ENCODE data around the gene MCM10.

The MCM10 gene

DNA sequence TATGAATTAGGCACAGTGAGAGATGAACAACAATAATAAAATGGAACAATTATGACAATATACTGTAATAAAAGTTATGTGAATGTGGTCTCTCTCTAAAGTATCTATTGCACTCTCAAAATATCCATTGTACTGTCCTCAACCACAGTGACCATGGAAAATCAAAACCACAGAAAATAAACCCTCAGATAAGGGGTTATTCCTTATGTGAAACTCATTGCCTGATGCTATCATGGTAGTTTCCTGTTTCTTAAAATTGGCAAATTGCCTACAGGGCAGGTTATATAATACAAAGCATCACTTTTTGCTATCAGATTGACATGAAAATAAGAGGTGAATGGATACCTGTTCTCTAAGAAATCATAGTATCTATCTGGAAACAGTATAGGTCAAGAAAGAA lies 3.8 kb downstream of the MCM10 start:
- no peak for DNase-seq (ENCODE audit: low read depth)

DNA sequence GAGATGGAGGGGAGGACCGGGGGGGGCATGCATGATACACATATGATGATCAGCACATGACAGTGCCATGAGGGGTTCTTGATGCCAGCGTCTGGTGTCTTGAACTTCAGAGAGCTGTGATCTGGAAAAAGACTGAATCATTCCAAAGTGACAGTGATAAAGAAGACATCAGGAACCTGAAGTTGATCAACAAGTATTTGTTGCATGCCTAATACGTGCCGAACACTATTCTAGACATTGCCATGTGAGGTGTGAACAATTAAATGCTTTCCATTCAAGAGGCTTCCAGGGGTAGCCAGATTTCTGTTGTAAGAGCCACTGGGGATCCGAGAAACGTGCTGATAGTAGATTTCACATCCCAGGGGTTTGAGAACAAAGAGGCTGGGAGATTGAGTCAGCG lies 6.2 kb downstream of the MCM10 start:
- DNase-seq (ENCODE audit: low read depth), result no peak

GRCh38 chr10:13168781-13169180 lies 7.4 kb downstream of the MCM10 start:
- DNase-seq (ENCODE audit: low read depth), result no peak

DNA sequence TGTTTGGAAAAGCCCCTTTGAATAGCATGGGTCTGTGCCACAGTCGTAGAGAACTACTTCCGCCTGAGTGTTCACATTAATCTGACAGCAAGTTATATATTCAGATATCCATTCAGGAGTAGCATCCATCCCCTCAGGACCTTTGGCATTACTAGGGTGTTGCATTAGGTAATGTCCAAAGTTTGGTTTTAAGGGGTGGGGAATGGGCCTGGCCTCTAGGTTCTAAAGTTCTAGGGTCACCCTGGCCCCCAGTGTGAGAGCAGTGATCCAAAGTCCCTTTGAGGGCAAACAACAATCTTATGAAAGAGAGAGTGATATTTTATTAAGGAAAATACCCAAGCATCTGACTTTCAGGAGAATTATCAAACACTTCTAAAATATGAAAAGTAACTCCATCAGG lies 12.3 kb downstream of the MCM10 start:
- DNase-seq (ENCODE audit: low read depth), result no peak

DNA sequence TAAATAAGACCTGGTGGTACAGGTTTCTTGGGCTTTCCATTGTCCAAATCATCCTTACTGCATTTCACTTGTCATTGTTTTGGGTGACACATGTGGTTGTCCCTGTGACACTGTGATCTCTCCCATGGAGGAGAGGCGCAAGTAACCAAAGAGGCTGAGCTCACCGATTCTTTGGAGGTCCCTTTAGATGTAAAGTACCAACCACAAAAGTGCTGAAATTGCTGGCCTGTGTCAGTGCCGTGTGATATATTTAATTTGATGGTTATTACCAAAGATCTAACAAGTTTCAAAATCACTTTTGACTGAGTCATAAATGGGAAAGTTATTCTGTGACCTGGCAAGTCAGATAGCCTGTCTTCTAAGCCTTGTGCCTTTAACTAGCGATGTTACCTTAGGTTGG lies 19.4 kb downstream of the MCM10 start:
- no peak for DNase-seq (ENCODE audit: low read depth)

- no peak for DNase-seq (ENCODE audit: low read depth)
Observed at GRCh38 chr10:13182424-13182823, 21.1 kb downstream of the MCM10 start.

GRCh38 chr10:13183625-13184024 lies 22.3 kb downstream of the MCM10 start:
- no peak for DNase-seq (ENCODE audit: low read depth)

DNA sequence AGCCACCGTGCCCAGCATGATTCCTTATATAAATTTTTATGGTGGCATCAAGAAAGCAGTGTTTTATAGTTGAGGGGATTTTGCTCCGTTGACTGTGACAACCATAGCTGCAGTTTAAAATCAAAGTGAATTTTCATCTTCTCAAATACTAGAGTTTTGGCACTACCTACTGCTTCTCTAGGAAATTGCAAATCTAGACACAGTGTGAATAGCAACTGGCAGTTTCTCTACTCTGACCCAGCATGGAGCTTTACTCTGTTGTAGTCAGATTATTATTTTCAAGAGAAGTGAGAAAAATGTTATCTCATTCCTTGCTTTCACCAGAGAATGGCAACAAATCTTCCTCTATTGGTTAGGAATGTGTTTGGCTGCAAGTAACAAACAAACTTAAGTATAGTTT lies 22.9 kb downstream of the MCM10 start:
- DNase-seq (ENCODE audit: low read depth), result no peak

DNA sequence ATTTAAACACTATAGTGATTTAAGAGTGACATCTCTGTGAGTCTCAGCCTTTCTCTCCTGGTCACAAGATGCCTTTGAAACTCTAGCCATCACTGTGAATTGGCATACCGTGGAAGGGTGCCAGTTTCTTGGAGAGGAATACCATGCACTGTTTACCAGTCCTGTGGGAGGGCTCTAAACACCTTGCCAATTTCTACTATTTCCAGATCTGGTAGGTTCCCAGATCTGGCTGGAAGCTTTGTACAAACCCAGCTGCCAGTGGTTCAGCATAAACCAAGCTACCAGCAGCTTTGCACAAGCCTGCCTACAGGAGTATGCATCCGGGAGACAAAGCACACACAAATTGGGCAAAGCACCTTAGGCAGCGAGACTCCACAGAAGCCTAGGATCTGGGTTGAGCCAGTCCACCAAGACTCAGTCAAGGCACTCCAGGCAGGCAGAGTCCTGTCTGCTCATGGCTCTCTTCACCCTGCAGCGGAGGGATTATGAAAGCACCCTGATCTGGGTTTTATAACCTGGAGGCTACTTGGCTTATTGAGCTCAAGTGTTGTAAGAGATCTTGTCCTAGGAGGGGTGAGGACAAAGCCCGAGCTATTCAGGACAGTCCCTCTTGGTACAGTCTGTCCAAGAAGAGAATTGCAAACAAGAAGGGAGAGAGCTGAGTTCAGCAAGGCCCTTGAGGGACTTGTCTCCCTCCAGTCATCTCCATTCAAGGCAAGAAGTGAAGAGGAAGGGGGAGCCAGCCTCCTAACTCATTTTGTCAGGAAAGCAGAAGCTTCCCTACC lies 23.6 kb downstream of the MCM10 start:
- no peak for DNase-seq (ENCODE audit: low read depth)

DNA sequence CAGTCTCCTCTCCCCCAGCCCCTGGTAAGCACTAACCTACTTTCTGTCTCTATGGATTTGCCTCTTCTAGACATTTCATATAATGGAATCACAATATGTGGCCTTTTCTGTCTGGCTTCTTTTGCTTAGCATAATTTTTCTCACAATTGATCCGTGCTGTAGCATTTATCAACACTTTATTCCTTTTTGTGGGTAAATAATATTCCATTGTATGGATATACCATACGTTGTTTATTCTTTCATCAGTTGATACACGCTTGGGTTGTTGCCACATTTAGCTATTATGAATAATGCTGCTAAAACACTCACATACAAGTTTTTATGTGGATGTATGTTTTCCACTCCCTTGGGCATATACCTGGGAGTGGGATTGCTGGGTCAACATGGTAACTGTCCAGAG lies 25.8 kb downstream of the MCM10 start:
- DNase-seq (ENCODE audit: low read depth), result no peak

GRCh38 chr10:13188593-13188992 lies 27.2 kb downstream of the MCM10 start:
- DNase-seq (ENCODE audit: low read depth), result no peak

GRCh38 chr10:13189961-13190360 lies 28.6 kb downstream of the MCM10 start:
- no peak for DNase-seq (ENCODE audit: low read depth)

DNA sequence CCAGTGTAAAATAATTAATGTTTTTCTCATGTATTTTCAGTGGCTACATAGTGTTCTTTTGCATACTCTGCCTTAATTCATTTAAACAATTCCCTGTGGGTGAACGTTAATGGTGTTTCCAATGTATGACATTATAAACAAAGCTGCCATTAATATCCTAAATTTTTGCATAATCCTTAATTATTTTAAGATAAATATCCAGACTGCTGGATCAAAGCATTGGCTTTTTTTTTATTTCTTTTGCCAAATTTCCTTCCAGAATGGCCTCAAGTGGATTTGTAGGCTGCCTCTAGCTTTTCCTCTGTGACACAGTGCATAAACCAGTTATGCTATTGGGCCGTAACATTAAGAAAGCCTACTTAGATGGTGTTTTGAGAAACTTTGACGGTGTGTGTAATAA lies 29.5 kb downstream of the MCM10 start:
- no peak for DNase-seq (ENCODE audit: low read depth)

DNA sequence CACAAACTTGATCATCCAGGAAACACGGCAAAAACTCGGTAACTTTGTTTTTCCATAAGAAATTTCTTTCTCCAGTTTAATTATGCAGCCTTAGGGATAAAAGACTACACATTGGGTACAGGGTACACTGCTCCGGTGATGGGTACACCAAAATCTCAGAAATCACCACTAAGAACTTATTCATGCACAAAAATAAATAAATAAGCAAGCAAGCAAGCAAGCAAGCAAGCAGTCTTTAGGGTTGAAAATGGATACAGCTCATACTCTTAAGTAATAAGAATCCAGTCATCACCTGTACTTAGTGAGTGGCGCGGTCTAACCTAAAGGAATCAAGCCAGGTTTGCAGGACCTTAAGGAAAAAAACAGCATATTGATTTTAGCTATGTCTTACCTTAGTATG lies 30.0 kb downstream of the MCM10 start:
- DNase-seq (ENCODE audit: low read depth), result no peak

DNA sequence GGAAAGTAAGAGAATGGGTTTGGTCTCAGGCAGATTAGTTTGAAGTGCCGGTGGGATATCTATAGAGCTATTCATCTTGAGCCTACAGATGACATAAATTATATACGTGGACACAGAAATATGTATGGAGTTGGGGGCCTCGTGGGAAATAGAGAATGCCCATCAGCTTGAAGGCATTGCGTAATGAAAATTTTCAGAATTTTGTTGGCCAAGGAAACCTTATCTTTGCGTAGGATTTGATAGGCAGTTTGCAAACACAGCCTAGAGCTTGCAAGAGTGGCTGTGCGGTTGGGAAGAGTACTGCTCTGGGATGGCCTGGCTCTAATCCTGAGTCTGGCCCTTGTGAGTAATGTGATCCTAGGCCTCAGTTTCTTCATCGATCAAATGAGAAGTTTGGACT lies 32.3 kb downstream of the MCM10 start:
- no peak for DNase-seq (ENCODE audit: low read depth)

GRCh38 chr10:13195016-13195415 lies 33.7 kb downstream of the MCM10 start:
- DNase-seq (ENCODE audit: low read depth), result no peak

- DNase-seq (ENCODE audit: low read depth), result no peak
Observed at GRCh38 chr10:13201132-13201531, 39.8 kb downstream of the MCM10 start.

- no peak for DNase-seq (ENCODE audit: low read depth)
Observed at GRCh38 chr10:13206091-13206490, 44.7 kb downstream of the MCM10 start.

GRCh38 chr10:13206546-13207443 lies 45.4 kb downstream of the MCM10 start:
- no peak for DNase-seq (ENCODE audit: low read depth)

DNA sequence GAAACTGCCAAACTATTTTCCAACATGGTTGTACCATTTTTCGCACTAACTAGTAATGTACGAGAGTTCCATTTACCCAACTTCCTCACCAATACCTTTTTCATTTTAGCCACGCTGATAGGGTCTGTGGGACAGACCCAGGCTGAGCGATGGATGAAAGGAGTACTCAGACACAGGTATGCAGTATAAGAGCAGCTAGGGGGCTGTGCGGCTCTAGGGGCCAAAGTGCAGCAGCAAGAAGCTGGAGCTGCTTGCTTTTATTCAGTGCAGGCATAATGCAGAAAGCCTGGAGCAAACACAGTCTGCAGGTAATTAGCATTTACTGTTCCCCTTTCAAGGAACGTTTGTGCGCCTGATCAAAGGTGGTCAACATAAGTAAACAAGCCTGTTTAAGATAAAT lies 51.8 kb downstream of the MCM10 start:
- DNase-seq (ENCODE audit: low read depth), result no peak

GRCh38 chr10:13218878-13219277 lies 57.5 kb downstream of the MCM10 start:
- DNase-seq (ENCODE audit: low read depth), result no peak

GRCh38 chr10:13219685-13220670 lies 58.6 kb downstream of the MCM10 start:
- no peak for DNase-seq (ENCODE audit: low read depth)

Data from HS-27A (cell line).